BLaER1 (cell line): ENCODE results near the gene ST6GALNAC4.

Source experiments
- H3K27ac ChIP-seq: shearing (Covaris generic); formaldehyde crosslinking; 2 replicates; pipeline ENCODE4 v1.8.1; 2022
- H3K27me3 ChIP-seq: shearing (Covaris generic); formaldehyde crosslinking; 2 replicates; pipeline ENCODE4 v1.8.1; 2022
- H3K36me3 ChIP-seq: shearing (Covaris generic); formaldehyde crosslinking; 2 replicates; pipeline ENCODE4 v1.8.1; 2022
- H3K4me1 ChIP-seq: shearing (Covaris generic); formaldehyde crosslinking; 2 replicates; pipeline ENCODE4 v1.8.1; 2022
- H3K4me2 ChIP-seq: shearing (Covaris generic); formaldehyde crosslinking; 2 replicates; pipeline ENCODE4 v1.8.1; 2022
- H3K4me3 ChIP-seq: shearing (Covaris generic); formaldehyde crosslinking; 2 replicates; pipeline ENCODE4 v1.8.1; 2022
- H3K9ac ChIP-seq: shearing (Covaris generic); formaldehyde crosslinking; 2 replicates; pipeline ENCODE4 v1.8.1; 2022
- H3K9me3 ChIP-seq: shearing (Covaris generic); formaldehyde crosslinking; 2 replicates; pipeline ENCODE4 v1.8.1; 2022
- H4K20me1 ChIP-seq: shearing (Covaris generic); formaldehyde crosslinking; 2 replicates; pipeline ENCODE4 v1.8.1; 2022
- Cebpa-rat ChIP-seq: shearing (Covaris generic); IDR thresholded peaks from 2 replicates; pipeline ENCODE4 v1.8.1; 2022

The ST6GALNAC4 gene

GRCh38 chr9:127959398-127959797 is 42.6 kb upstream of the ST6GALNAC4 start:
- H3K27me3 ChIP-seq, result no peaks in the 10 kb centered on the region
- H3K4me1 ChIP-seq, result peaks cover 23% of the 10 kb centered on the region
- no peak overlapping the region for H3K4me2 ChIP-seq
- no peak overlapping the region for H3K9ac ChIP-seq
- H4K20me1 ChIP-seq, result peaks cover 93% of the 10 kb centered on the region
- no peak for TF ChIP-seq Cebpa-rat
- H3K9me3 ChIP-seq, result no peaks in the 10 kb centered on the region
- H3K27ac ChIP-seq, result no peak overlapping the region
- H3K4me3 ChIP-seq, result no peak overlapping the region
- no peaks in the 10 kb centered on the region for H3K36me3 ChIP-seq

- Histone ChIP-seq H3K27me3 (no peaks in the 10 kb centered on the region), H3K27ac (no peak overlapping the region), H3K9me3 (no peaks in the 10 kb centered on the region), H3K4me2 (no peak overlapping the region), H3K9ac (no peak overlapping the region), H4K20me1 (peaks cover 93% of the 10 kb centered on the region), H3K36me3 (no peaks in the 10 kb centered on the region), H3K4me1 (peaks cover 23% of the 10 kb centered on the region), H3K4me3 (no peak overlapping the region)
- no peak for TF ChIP-seq Cebpa-rat
Observed at GRCh38 chr9:127958728-127959127, 41.9 kb upstream of the ST6GALNAC4 start.

- no peak for TF ChIP-seq Cebpa-rat
- Histone ChIP-seq H3K9ac (no peak overlapping the region), H3K4me2 (no peak overlapping the region), H3K27ac (no peak overlapping the region), H4K20me1 (peaks cover 81% of the 10 kb centered on the region), H3K27me3 (no peaks in the 10 kb centered on the region), H3K4me3 (no peak overlapping the region), H3K4me1 (peaks cover 16% of the 10 kb centered on the region), H3K36me3 (no peaks in the 10 kb centered on the region), H3K9me3 (no peaks in the 10 kb centered on the region)
Observed at GRCh38 chr9:127955294-127956015, 38.6 kb upstream of the ST6GALNAC4 start.

GRCh38 chr9:127954831-127955293 is 38.0 kb upstream of the ST6GALNAC4 start:
- Histone ChIP-seq H3K27ac (no peak overlapping the region), H3K9ac (no peak overlapping the region), H4K20me1 (peaks cover 80% of the 10 kb centered on the region), H3K4me2 (no peak overlapping the region), H3K36me3 (no peaks in the 10 kb centered on the region), H3K9me3 (no peaks in the 10 kb centered on the region), H3K27me3 (no peaks in the 10 kb centered on the region), H3K4me3 (no peak overlapping the region), H3K4me1 (peaks cover 19% of the 10 kb centered on the region)
- TF ChIP-seq Cebpa-rat, result no peak

GRCh38 chr9:127953768-127954505 is 37.1 kb upstream of the ST6GALNAC4 start:
- no peaks in the 10 kb centered on the region for H3K9me3 ChIP-seq
- H3K4me3 ChIP-seq, result no peak overlapping the region
- TF ChIP-seq Cebpa-rat, result no peak
- H3K4me1 ChIP-seq, result peaks cover 27% of the 10 kb centered on the region
- H3K36me3 ChIP-seq, result no peaks in the 10 kb centered on the region
- H3K27me3 ChIP-seq, result no peaks in the 10 kb centered on the region
- no peak overlapping the region for H3K27ac ChIP-seq
- H4K20me1 ChIP-seq, result peaks cover 77% of the 10 kb centered on the region
- no peak overlapping the region for H3K9ac ChIP-seq
- H3K4me2 ChIP-seq, result no peak overlapping the region

- Histone ChIP-seq H3K27me3 (no peaks in the 10 kb centered on the region), H3K4me1 (peaks cover 35% of the 10 kb centered on the region), H3K4me2 (no peak overlapping the region), H3K27ac (no peak overlapping the region), H4K20me1 (peaks cover 81% of the 10 kb centered on the region), H3K36me3 (no peaks in the 10 kb centered on the region), H3K9me3 (no peaks in the 10 kb centered on the region), H3K4me3 (no peak overlapping the region), H3K9ac (no peak overlapping the region)
- TF ChIP-seq Cebpa-rat, result no peak
Observed at GRCh38 chr9:127953154-127953553, 36.3 kb upstream of the ST6GALNAC4 start.

GRCh38 chr9:127950513-127951289 is 33.9 kb upstream of the ST6GALNAC4 start:
- H3K36me3 ChIP-seq, result peaks cover 2% of the 10 kb centered on the region; the same call in 1 of the 2 replicates
- no peak overlapping the region for H3K27ac ChIP-seq
- TF ChIP-seq Cebpa-rat, result no peak
- no peaks in the 10 kb centered on the region for H3K9me3 ChIP-seq
- peaks cover 64% of the 10 kb centered on the region for H4K20me1 ChIP-seq
- H3K4me2 ChIP-seq, result peak overlapping the region; percentile 65
- peaks cover 53% of the 10 kb centered on the region for H3K4me1 ChIP-seq
- no peaks in the 10 kb centered on the region for H3K27me3 ChIP-seq
- no peak overlapping the region for H3K9ac ChIP-seq
- no peak overlapping the region for H3K4me3 ChIP-seq

GRCh38 chr9:127949827-127950512 is 33.1 kb upstream of the ST6GALNAC4 start:
- Histone ChIP-seq H3K9ac (0 out of 2 replicates have a peak overlapping the region, but pooled peaks have one; percentile 34), H3K27me3 (no peaks in the 10 kb centered on the region), H3K4me1 (peaks cover 46% of the 10 kb centered on the region), H3K9me3 (no peaks in the 10 kb centered on the region), H3K4me3 (no peak overlapping the region), H3K27ac (peak overlapping the region; percentile 31; the same call in 1 of the 2 replicates), H4K20me1 (peaks cover 57% of the 10 kb centered on the region), H3K4me2 (peak overlapping the region; percentile 65), H3K36me3 (peaks cover 9% of the 10 kb centered on the region; the same call in 1 of the 2 replicates)
- TF ChIP-seq Cebpa-rat, result no peak
